GM12878 (cell line): Measurements from ENCODE around the gene USH1G. TPM values are rescaled to one million over a fixed set of nuclear protein-coding genes. Genes with fewer than 3 reads are reported as not detected.

ENCODE experiments used
- ATAC-seq: fragments of 200-7000 bp; cut with Tn5 transposase; 3 replicates; pipeline ENCODE4 v1.9.1; 2020; ENCODE audit warnings: mild to moderate bottlenecking, moderate library complexity
- BruUV-seq: library from RNA; stranded (reverse); fragments of 400-500 nt; replicated peaks from 2 replicates; lab custom pipeline; 2021; lab: Mats Ljungman, UMichigan
- CTCF ChIA-PET: fragments of 300-600 bp; sonication (Branson Sonifier 250); formaldehyde crosslinking; extraction: SDS; loops from one replicate; lab custom pipeline; 2021; ENCODE audit warnings: inconsistent platforms; lab: Yijun Ruan, JAX
- POLR2A ChIA-PET: fragments of 350-600 bp; formaldehyde crosslinking; extraction: SDS; loops from one replicate; lab custom pipeline; 2021; ENCODE audit warnings: inconsistent platforms; lab: Charles Lee
- RAD21 ChIA-PET: fragments of 300-600 bp; sonication (Branson Sonifier 250); formaldehyde crosslinking; loops from one replicate; lab custom pipeline; 2023; ENCODE audit warnings: antibody characterized with exemption; ENCODE audit not compliant: unreplicated experiment; lab: Charles Lee
- SMC1A ChIA-PET: fragments of 300-600 bp; sonication (Branson Sonifier 250); formaldehyde crosslinking; loops from one replicate; lab custom pipeline; 2023; ENCODE audit not compliant: unreplicated experiment, uncharacterized antibody; lab: Charles Lee
- DNase-seq: peaks from one replicate; pipeline ENCODE4 v3.0.0-alpha.2; 2011; ENCODE audit warnings: low read depth, low spot score
- FAIRE-seq: peaks from 3 replicates; lab custom pipeline; 2011; peaks lifted over from hg19 to GRCh38; lab: Jason Lieb, UNC
- H2AFZ ChIP-seq: 2 replicates; pipeline ENCODE4 v1.6.0; 2011; ENCODE audit warnings: low read depth, low read length, control low read depth; ENCODE audit not compliant: control insufficient read depth
- H3K27ac ChIP-seq: 2 replicates; pipeline ENCODE4 v1.5.1; 2011; ENCODE audit warnings: control low read depth; ENCODE audit not compliant: control insufficient read depth, insufficient read depth
- H3K27me3 ChIP-seq, 2 experiments: replicated peaks in 1 of 2; 2 replicates each; pipeline versions ENCODE4 v1.6.0 to v1.6.1; 2011; ENCODE audit warnings: low read length in 1 of 2; ENCODE audit not compliant: control insufficient read depth in 2 of 2, insufficient read depth in 2 of 2
- H3K36me3 ChIP-seq, 2 experiments: 2 replicates each; pipeline ENCODE4 v1.5.1; 2011; ENCODE audit warnings: low read length in 1 of 2; ENCODE audit not compliant: control insufficient read depth in 2 of 2, insufficient read depth in 2 of 2
- H3K4me1 ChIP-seq: 2 replicates; pipeline ENCODE4 v1.6.1; 2011; ENCODE audit warnings: mild to moderate bottlenecking, low read length, moderate library complexity, mixed read lengths; ENCODE audit not compliant: control insufficient read depth, insufficient read depth
- H3K4me2 ChIP-seq: 2 replicates; pipeline ENCODE4 v1.6.0; 2011; ENCODE audit warnings: control low read depth; ENCODE audit not compliant: control insufficient read depth, insufficient read depth
- H3K4me3 ChIP-seq: fragments of 200-600 bp; sonication (generic); 2 replicates; pipeline ENCODE4 v1.5.1; 2016
- H3K79me2 ChIP-seq: 2 replicates; pipeline ENCODE4 v1.6.0; 2011; ENCODE audit warnings: low read length; ENCODE audit not compliant: control insufficient read depth, insufficient read depth
- H3K9ac ChIP-seq: 2 replicates; pipeline ENCODE4 v1.8.0; 2011; ENCODE audit warnings: low read length, control low read depth, mixed read lengths; ENCODE audit not compliant: control insufficient read depth, insufficient read depth
- H3K9me3 ChIP-seq: replicated peaks from 3 replicates; pipeline ENCODE4 v1.5.1; 2011; ENCODE audit warnings: mild to moderate bottlenecking, low read length; ENCODE audit not compliant: control insufficient read depth, insufficient read depth
- H4K20me1 ChIP-seq: 2 replicates; pipeline ENCODE4 v1.6.0; 2011; ENCODE audit not compliant: control insufficient read depth, insufficient read depth
- BCLAF1 ChIP-seq: fragments of 450-650 bp; IDR thresholded peaks from 2 replicates; pipeline ENCODE4 v1.6.1; 2017; ENCODE audit warnings: antibody characterized with exemption, mild to moderate bottlenecking, moderate library complexity
- CHD2 ChIP-seq: IDR thresholded peaks from 2 replicates; pipeline ENCODE4 v1.6.1; 2011; ENCODE audit warnings: low read depth, low read length, improper control_type of control experiment, borderline replicate concordance
- E2F8 ChIP-seq: fragments of 450-650 bp; IDR thresholded peaks from 2 replicates; pipeline ENCODE4 v1.6.1; 2018; ENCODE audit warnings: mild to moderate bottlenecking, low read depth, moderate library complexity; ENCODE audit not compliant: partially characterized antibody
- EGR1 ChIP-seq, 2 experiments: IDR thresholded peaks; 1 replicate in 1 of 2; 2 replicates in 1 of 2; pipeline ENCODE4 v1.6.1; 2011 to 2012; ENCODE audit warnings: low read depth in 2 of 2, low read length in 2 of 2, borderline replicate concordance in 1 of 2, mild to moderate bottlenecking in 1 of 2, moderate library complexity in 1 of 2
- KAT2A ChIP-seq: conservative IDR thresholded peaks from 2 replicates; pipeline ENCODE4 v1.6.1; 2011; ENCODE audit warnings: low read depth, low read length; ENCODE audit not compliant: control insufficient read depth
- KDM1A ChIP-seq: fragments of 200-600 bp; sonication (generic); IDR thresholded peaks from 2 replicates; pipeline ENCODE4 v1.6.1; 2016; ENCODE audit warnings: borderline replicate concordance
- MTA3 ChIP-seq: IDR thresholded peaks from 2 replicates; pipeline ENCODE4 v1.6.1; 2012; ENCODE audit warnings: low read length, inconsistent platforms, borderline replicate concordance
- NFYA ChIP-seq: IDR thresholded peaks from 2 replicates; pipeline ENCODE4 v1.6.1; 2011; ENCODE audit warnings: low read depth, mild to moderate bottlenecking, low read length, improper control_type of control experiment, borderline replicate concordance
- PKNOX1 ChIP-seq: fragments of 450-650 bp; IDR thresholded peaks from 2 replicates; pipeline ENCODE4 v1.6.1; 2016; ENCODE audit warnings: mild to moderate bottlenecking
- RB1 ChIP-seq: fragments of 450-650 bp; formaldehyde crosslinking; IDR thresholded peaks from 2 replicates; pipeline ENCODE4 v1.6.1; 2017; ENCODE audit warnings: mild to moderate bottlenecking, borderline replicate concordance
- ZNF274 ChIP-seq: IDR thresholded peaks from one replicate; pipeline ENCODE4 v1.8.0; 2011; ENCODE audit not compliant: insufficient read length, insufficient read depth
- WGBS: methylation state at CpG from one replicate; pipeline ENCODE4 v1.1.6; 2016; ENCODE audit warnings: low lambda C conversion rate; ENCODE audit not compliant: insufficient replicate concordance, insufficient coverage; ENCODE audit errors: missing lambda C conversion rate; 5-methylcytosine and 5-hydroxymethylcytosine counted together
- in situ Hi-C: fragments of 300-500 bp; cut with MboI; formaldehyde crosslinking; loops from 9 replicates; pipeline ENCODE4 v1.14.3; 2018; ENCODE audit warnings: mixed read lengths
- intact Hi-C: fragments of 100-400 bp; cut with micrococcal nuclease; formaldehyde crosslinking; loops from one replicate; pipeline ENCODE4 v1.14.2; 2022; ENCODE audit not compliant: unreplicated experiment
- polyA plus RNA-seq, 11 experiments: library from polyadenylated mRNA; depleted of rRNA in 4 of 11; unstranded in 6 of 11; stranded (reverse) in 5 of 11; fragments of >200 nt; fragmentation: Nextera tagmentation in 4 of 11; fragmentation: Illumina TruSeq in 1 of 11; extraction: Ambion mirVana in 4 of 11; extraction: Trizol in 1 of 11; gene quantifications; 1 replicate in 1 of 11; 2 replicates in 10 of 11; pipeline versions ENCODE4 v1.2.1 to v1.2.3, GENCODE V29; 2011 to 2016; ENCODE audit warnings: inconsistent platforms in 2 of 11, missing spikeins in 2 of 11, low read depth in 1 of 11
- total RNA-seq, 4 experiments: library from RNA; depleted of rRNA in 3 of 4; stranded (reverse); fragments of >200 nt in 3 of 4; fragmentation: Illumina TruSeq in 1 of 4; extraction: Trizol in 1 of 4; gene quantifications; 2 replicates each; pipeline versions ENCODE4 v1.2.1 to v1.2.3, GENCODE V29; 2013 to 2021

Gene USH1G
- total and polyA plus RNA-seq, 10 of the 15 experiments (the other 5 are each of a cell fraction or from before 2014, with no cell fraction given) = 0.05 to 0.62 (median 0.09) TPM; not detected in 7

- TF ChIP-seq KAT2A (no peak), CHD2 (no peak), PKNOX1 (no peak), RB1 (no peak), ZNF274 (no peak), MTA3 (no peak), KDM1A (no peak)
- Histone ChIP-seq H3K4me2 (no peak overlapping the region), H3K4me1 (no peaks in the 10 kb centered on the region), H3K36me3 (no peaks in the 10 kb centered on the region), H4K20me1 (no peaks in the 10 kb centered on the region), H3K79me2 (no peaks in the 10 kb centered on the region), H3K4me3 (no peak overlapping the region), H2AFZ (no peak overlapping the region), H3K9ac (no peak overlapping the region), H3K9me3 (no peaks in the 10 kb centered on the region; the same call in 2 of the 3 replicates), H3K27me3 (peaks cover 0 to 3% of the 10 kb centered on the region in 2 experiments; a peak in 2 of 4 replicates), H3K27ac (no peak overlapping the region)
- ChIA-PET RAD21 (no interaction called here), POLR2A (no interaction called here), CTCF (interaction anchor here (1.6 kb wide), 1 partner anchor 43 kb away, joined by 3 read pairs; no protein-coding TSS in a partner anchor), SMC1A (no interaction called here)
- in situ Hi-C loops (no loop called here), intact Hi-C loops (no loop called here)
- no TSS peak for BruUV-seq
- WGBS = 14% methylated on average over 7 of the region's 10 CpGs
- no peak for DNase-seq
- FAIRE-seq = no peak
- no peak for ATAC-seq
These were observed 5.6 kb downstream of the USH1G start for GRCh38 chr17:74917430-74917829.

- CTCF ChIA-PET = interaction anchor here (1.6 kb wide), 1 partner anchor 44 kb away, joined by 3 read pairs; no protein-coding TSS in a partner anchor
- BruUV-seq = no TSS peak
- TF ChIP-seq E2F8 (no peak), BCLAF1 (no peak), NFYA (no peak), EGR1 (IDR thresholded peaks at IDR 0.05; ENCODE audit: borderline replicate concordance in 1 of 2, low read depth in 2 of 2, low read length in 2 of 2) (no peak)
These were observed 6.2 kb downstream of the USH1G start for GRCh38 chr17:74916851-74917199.

More at GRCh38 chr17:74916851-74917199, 6.2 kb downstream of the USH1G start:
- no peak overlapping the region for H3K27ac ChIP-seq
- no peaks in the 10 kb centered on the region for H4K20me1 ChIP-seq
- H3K4me2 ChIP-seq = no peak overlapping the region
- no peaks in the 10 kb centered on the region for H3K4me1 ChIP-seq
- no peaks in the 10 kb centered on the region for H3K36me3 ChIP-seq
- RAD21 ChIA-PET = no interaction called here
- no peak for ATAC-seq
- POLR2A ChIA-PET = no interaction called here
- DNase-seq = no peak
- H3K27me3 ChIP-seq = peaks cover 0 to 3% of the 10 kb centered on the region in 2 experiments; a peak in 2 of 4 replicates
- H3K79me2 ChIP-seq = no peaks in the 10 kb centered on the region
- FAIRE-seq = no peak
- intact Hi-C loops = no loop called here
- no peak overlapping the region for H2AFZ ChIP-seq
- 59% methylated on average over 11 of the region's 11 CpGs for WGBS
- SMC1A ChIA-PET = interaction anchor here (0.9 kb wide), 1 partner anchor 44 kb away, joined by 4 read pairs; no protein-coding TSS in a partner anchor
- no peak overlapping the region for H3K9ac ChIP-seq
- in situ Hi-C loops = no loop called here
- no peak overlapping the region for H3K4me3 ChIP-seq
- H3K9me3 ChIP-seq = no peaks in the 10 kb centered on the region; the same call in 2 of the 3 replicates
